Esophagus muscularis mucosa (tissue), 4 donors: ENCODE results near the gene CYFIP2.

Experiments
- EP300 ChIP-seq: sonication (generic); formaldehyde crosslinking; IDR thresholded peaks from one replicate; pipeline ENCODE4 v1.6.1; 2017; ENCODE audit warnings: antibody characterized with exemption
- POLR2A ChIP-seq: fragments of 450-650 bp; IDR thresholded peaks from one replicate; pipeline ENCODE4 v1.6.1; 2017; ENCODE audit warnings: antibody characterized with exemption, moderate library complexity, mild to moderate bottlenecking, low read depth
- POLR2AphosphoS5 ChIP-seq, 2 donors: sonication (generic); formaldehyde crosslinking; IDR thresholded peaks; one replicate each; pipeline ENCODE4 v1.6.1; 2017; ENCODE audit warnings: antibody characterized with exemption in 2 of 2
- TF ChIP-seq, protein P1 (sequence below), 3 experiments: fragments of 200-600 bp in 2 of 3; fragments of 450-650 bp in 1 of 3; sonication (generic) in 2 of 3; IDR thresholded peaks; one replicate each; pipeline ENCODE4 v1.5.1; 2017 to 2019; ENCODE audit warnings: antibody characterized with exemption in 3 of 3, mild to moderate bottlenecking in 2 of 3, moderate library complexity in 1 of 3

DNA sequence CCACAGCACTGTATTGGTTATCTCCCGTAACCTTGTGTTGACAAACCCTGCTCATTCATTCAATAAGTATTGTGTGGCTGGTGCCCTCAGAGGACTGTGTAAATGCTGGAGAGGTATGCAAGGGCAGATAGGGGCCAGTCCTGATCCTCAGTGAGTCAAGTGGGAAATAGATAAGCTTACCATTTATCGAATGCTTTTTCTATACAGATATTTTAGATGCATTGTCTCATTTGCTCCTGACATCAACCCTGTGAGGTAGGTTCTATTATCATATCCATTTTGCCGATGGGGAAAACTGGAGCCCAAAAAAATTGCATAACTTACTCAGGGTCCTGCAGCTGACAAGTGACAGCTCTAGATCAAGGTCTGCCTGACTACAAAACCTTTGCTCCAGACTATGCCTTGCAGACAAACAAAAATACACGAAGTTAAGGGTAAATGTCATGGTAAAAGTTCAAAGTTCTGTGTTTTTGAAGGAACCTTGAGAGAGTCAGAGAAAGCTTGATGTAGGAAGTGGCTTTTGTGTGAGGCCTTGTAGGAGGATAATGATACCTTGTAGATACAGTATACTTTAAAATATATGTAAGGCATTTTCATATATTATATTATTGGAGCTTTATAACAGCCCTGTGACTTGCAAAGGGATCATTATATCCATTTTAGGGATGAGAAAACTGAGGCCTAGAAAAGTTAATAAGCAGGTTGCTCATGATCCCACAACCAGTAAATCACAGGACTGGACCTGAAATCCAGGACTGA, 22.7 kb downstream of the CYFIP2 start:
- TF ChIP-seq, protein P1, sequence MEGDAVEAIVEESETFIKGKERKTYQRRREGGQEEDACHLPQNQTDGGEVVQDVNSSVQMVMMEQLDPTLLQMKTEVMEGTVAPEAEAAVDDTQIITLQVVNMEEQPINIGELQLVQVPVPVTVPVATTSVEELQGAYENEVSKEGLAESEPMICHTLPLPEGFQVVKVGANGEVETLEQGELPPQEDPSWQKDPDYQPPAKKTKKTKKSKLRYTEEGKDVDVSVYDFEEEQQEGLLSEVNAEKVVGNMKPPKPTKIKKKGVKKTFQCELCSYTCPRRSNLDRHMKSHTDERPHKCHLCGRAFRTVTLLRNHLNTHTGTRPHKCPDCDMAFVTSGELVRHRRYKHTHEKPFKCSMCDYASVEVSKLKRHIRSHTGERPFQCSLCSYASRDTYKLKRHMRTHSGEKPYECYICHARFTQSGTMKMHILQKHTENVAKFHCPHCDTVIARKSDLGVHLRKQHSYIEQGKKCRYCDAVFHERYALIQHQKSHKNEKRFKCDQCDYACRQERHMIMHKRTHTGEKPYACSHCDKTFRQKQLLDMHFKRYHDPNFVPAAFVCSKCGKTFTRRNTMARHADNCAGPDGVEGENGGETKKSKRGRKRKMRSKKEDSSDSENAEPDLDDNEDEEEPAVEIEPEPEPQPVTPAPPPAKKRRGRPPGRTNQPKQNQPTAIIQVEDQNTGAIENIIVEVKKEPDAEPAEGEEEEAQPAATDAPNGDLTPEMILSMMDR (IDR thresholded peaks at IDR 0.05), result no peak
- TF ChIP-seq EP300, result no peak
- TF ChIP-seq POLR2A, result no peak
- TF ChIP-seq POLR2AphosphoS5 (IDR thresholded peaks at IDR 0.05), result no peak
